HL-60/S4 treated with phorbol 12-myristate 13-acetate at 8.2 ng/mL for 4 days and 3 days (cell line): Measurements from ENCODE around the gene TXNDC15.
"Not testable (repeated sequence)": the region's sequence is repeated elsewhere in the genome, so short reads cannot be mapped to it uniquely, and the experiment has no call there.

Source experiments
- in situ Hi-C: fragments of 300-500 bp; cut with MboI; formaldehyde crosslinking; loops from 2 replicates; pipeline ENCODE4 v1.15.0; 2022; ENCODE audit warnings: low sequenced_read_pairs

Gene TXNDC15

GRCh38 chr5:134874831-134875655 is 872 bp downstream of the TXNDC15 start:
- in situ Hi-C loops: no loop called here

- in situ Hi-C loops: no loop called here
These were observed 3.0 kb downstream of the TXNDC15 start for GRCh38 chr5:134877159-134877558.

- in situ Hi-C loops: no loop called here
These were observed 4.2 kb downstream of the TXNDC15 start for GRCh38 chr5:134878403-134878802.

- in situ Hi-C loops: no loop called here
These were observed 5.3 kb downstream of the TXNDC15 start for GRCh38 chr5:134879456-134879855.

- in situ Hi-C loops: not testable (repeated sequence)
These were observed 6.8 kb downstream of the TXNDC15 start for GRCh38 chr5:134880937-134881336.

GRCh38 chr5:134881711-134882110 is 7.5 kb downstream of the TXNDC15 start:
- in situ Hi-C loops: not testable (repeated sequence)

- in situ Hi-C loops: no loop called here
These were observed 13.5 kb downstream of the TXNDC15 start for GRCh38 chr5:134887593-134888159.

- in situ Hi-C loops: no loop called here
These were observed 15.2 kb downstream of the TXNDC15 start for GRCh38 chr5:134889335-134889734.

GRCh38 chr5:134891473-134891872 is 17.3 kb downstream of the TXNDC15 start:
- in situ Hi-C loops: no loop called here

GRCh38 chr5:134892282-134892681 is 18.1 kb downstream of the TXNDC15 start:
- in situ Hi-C loops: no loop called here

- in situ Hi-C loops: no loop called here
These were observed 18.8 kb downstream of the TXNDC15 start for GRCh38 chr5:134892926-134893325.

- in situ Hi-C loops: no loop called here
These were observed 19.8 kb downstream of the TXNDC15 start for GRCh38 chr5:134893748-134894505.

- in situ Hi-C loops: no loop called here
These were observed 28.1 kb downstream of the TXNDC15 start for GRCh38 chr5:134902071-134902801.

- in situ Hi-C loops: no loop called here
These were observed 30.6 kb downstream of the TXNDC15 start, which contains the start of gene PCBD2 for GRCh38 chr5:134904610-134905245. TSS of gene PCBD2 (plus strand) at chr5:134905131. CDS start at chr5:134905140, 9 bp downstream.

- in situ Hi-C loops: no loop called here
These were observed 31.2 kb downstream of the TXNDC15 start for GRCh38 chr5:134905246-134905996.

- in situ Hi-C loops: no loop called here
These were observed 32.6 kb downstream of the TXNDC15 start for GRCh38 chr5:134906811-134907210.

GRCh38 chr5:134910752-134911151 is 36.6 kb downstream of the TXNDC15 start:
- in situ Hi-C loops: not testable (repeated sequence)

GRCh38 chr5:134911285-134912206 is 37.4 kb downstream of the TXNDC15 start:
- in situ Hi-C loops: no loop called here

GRCh38 chr5:134913254-134913653 is 39.1 kb downstream of the TXNDC15 start:
- in situ Hi-C loops: no loop called here
